Body of pancreas (tissue), 4 donors: Measurements from ENCODE around the gene HAO1.

Experiments
- CTCF ChIP-seq, 7 experiments: fragments of 450-650 bp in 4 of 7; fragments of 200-600 bp in 3 of 7; sonication (generic) in 3 of 7; IDR thresholded peaks; one replicate each; pipeline ENCODE4 v1.5.1; 2016 to 2019; ENCODE audit warnings: antibody characterized with exemption in 7 of 7
- POLR2A ChIP-seq, 3 donors: fragments of 450-650 bp; IDR thresholded peaks; one replicate each; pipeline ENCODE4 v1.6.1; 2016; ENCODE audit warnings: antibody characterized with exemption in 3 of 3, mild to moderate bottlenecking in 2 of 3

- TF ChIP-seq CTCF (IDR thresholded peaks at IDR 0.05) (no peak), POLR2A (IDR thresholded peaks at IDR 0.05) (no peak)
Measured at GRCh38 chr20:7883741-7884140, 56.5 kb downstream of the HAO1 start.
